OCI-LY3 (cell line): ENCODE measurements around the gene UBC.

Experiments used
- EZH2phosphoT487 ChIP-seq: fragments of 200-600 bp; shearing (Covaris generic); IDR thresholded peaks from 2 replicates; pipeline ENCODE4 v1.6.1; 2018; ENCODE audit warnings: antibody characterized with exemption, mixed run types, low read depth
- TF ChIP-seq, protein P1 (sequence below): fragments of 200-600, 300-600 bp; sonication (generic); IDR thresholded peaks from 2 replicates; pipeline ENCODE4 v1.5.1; 2014; ENCODE audit warnings: antibody characterized with exemption, low read length, low read depth

DNA sequence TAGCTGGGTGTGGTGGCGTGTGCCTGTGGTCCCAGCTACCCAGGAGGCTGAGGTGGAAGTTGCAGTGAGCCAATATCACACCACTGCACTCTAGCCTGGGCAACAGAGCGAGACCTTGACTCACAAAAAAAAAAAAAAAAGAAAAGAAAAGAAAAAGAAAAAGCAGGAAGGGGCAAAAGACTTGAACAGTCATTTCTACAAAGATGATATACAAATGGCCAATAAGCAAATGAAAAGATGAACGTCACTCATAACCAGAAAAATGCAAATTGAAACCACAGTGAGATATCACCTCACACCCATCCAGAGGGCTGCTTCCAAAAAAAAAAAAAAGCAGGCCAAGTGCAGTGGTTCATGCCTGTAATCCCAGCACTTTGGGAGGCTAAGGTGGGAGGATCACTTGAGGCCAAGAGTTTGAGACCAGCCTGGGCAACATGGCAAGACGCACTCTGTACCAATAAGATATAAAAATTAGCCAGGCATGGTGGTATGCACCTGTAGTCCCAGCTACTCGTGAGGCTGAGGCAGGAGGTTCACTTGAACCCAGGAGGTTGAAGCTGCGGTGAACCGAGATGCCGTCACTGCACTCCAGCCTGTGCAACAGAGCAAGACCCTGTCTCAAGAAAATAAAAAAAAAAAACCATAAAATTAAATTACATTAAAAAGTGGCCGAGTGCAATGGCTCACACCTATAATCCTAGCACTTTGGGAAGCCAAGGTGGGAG lies 20.5 kb downstream of the UBC start:
- TF ChIP-seq, protein P1, sequence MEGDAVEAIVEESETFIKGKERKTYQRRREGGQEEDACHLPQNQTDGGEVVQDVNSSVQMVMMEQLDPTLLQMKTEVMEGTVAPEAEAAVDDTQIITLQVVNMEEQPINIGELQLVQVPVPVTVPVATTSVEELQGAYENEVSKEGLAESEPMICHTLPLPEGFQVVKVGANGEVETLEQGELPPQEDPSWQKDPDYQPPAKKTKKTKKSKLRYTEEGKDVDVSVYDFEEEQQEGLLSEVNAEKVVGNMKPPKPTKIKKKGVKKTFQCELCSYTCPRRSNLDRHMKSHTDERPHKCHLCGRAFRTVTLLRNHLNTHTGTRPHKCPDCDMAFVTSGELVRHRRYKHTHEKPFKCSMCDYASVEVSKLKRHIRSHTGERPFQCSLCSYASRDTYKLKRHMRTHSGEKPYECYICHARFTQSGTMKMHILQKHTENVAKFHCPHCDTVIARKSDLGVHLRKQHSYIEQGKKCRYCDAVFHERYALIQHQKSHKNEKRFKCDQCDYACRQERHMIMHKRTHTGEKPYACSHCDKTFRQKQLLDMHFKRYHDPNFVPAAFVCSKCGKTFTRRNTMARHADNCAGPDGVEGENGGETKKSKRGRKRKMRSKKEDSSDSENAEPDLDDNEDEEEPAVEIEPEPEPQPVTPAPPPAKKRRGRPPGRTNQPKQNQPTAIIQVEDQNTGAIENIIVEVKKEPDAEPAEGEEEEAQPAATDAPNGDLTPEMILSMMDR, result no peak
- no peak for TF ChIP-seq EZH2phosphoT487
